Measurements from ENCODE around the gene RRAGC.

RRAGC gene

DNA sequence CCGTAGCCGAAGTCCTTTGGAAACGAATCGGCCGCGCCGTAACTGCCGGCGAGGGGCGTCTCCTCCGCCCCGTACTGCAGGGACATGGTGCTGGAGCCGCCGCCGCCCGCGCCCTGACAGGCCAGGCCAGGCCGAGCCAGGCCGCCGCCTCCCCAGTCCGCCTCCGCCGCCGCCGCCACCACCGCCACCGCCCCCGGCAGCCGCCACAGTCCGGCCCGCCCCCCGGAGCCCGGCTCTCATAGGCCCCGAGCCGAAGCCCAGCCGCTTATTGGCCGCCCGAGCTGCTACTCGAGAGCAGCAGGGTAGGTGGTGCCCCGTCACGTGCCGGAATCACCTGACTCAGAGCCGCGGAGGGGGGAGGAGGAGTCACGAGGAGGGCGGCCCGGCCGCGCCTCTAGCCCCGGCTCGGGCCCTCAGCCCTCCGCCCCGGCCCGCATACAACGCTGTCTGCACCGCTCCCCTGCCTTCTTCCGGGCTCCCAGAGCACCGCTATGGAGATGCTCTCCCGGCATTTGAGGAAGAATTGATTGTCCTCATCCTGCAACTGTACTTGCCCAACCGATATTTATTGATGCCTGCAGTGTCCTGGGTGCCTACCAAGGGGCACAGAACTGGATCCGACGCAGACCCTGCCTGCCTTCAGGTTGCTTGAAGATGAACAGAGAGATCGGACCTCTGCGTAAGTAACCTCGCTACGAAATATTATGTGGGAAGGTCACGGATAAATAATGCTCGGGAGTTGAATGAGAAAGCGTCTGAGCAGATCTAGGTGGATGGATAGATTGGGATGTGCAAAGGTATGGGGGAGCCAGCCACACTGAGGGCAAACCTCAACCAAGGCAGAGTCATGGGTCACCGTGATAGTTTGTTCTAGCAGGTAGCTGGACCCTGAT is at the start of gene RRAGC:
Gene RRAGC, minus strand, starts transcription at position 212 of the 893 bp plus-strand sequence. Its CDS starts 126 bp downstream, at position 86.
- peak; percentile 98 for DNase-seq (ENCODE audit: low read depth)

DNA sequence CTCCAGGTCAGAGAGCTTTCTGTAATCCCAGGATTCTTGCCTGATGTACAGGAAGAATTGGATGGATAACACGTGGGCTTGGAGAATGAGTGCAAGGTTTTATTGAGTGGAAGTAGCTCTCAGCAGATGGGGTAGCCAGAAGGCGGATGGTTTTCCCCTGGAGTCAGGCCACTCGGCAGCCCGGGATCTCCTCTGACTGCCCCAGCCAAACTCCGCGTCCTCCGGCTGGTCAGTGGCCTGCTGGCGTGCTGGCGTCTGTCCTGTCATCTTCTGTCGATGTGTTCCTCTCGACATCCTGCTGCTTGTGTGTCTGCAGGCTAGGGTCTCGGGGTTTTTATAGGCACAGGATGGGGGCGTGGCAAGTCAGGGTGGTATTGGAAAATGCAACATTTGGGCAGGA is 49.2 kb upstream of the RRAGC start:
- no peak for DNase-seq (ENCODE audit: low read depth)

DNA sequence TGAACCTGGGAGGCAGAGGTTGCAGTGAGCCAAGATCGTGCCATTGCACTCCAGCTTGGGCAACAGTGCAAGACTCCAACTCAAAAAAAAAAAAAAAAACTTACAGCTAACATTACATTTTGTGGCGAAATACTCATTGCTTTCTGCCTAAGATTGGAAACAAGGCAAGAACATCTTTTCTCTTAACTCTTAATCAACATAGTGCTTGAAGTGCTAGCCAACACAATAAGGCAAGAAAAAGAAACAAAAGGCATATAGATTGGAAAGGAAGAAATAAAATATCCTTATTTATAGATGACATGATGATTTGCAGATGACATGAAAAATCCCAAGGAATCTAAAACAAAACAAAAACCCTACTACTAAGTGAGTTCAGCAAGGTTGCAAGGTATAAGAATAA is 46.4 kb upstream of the RRAGC start:
- no peak for DNase-seq (ENCODE audit: low read depth)

GRCh38 chr1:38899560-38899959 is 40.0 kb upstream of the RRAGC start:
- DNase-seq (ENCODE audit: low read depth): no peak

DNA sequence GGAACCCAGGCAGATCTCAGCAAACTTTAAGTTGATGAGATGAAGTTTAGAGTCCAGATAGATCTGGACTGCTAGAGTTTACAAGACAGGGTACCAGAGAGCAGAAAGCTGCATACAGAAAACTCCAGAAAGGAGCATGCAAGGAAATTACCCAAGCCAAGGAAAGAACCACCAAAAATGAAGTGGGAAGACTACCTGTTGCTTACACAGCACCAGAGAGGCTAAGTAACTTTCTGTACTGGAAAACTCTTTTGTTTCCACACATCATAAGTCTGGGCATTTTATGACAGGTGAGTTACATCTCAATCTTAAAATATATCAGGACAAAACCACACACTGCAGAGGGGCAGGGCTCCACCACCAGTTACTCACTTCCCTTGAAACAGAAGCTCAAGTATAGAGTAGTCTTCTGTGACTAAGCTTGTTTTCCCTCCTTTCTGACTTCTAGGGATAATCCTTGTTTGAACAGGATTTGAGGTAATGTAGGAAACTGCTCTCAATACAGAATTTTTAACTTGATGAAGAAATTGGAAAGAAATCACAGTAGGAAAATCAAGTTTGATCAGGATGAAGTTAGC is 39.2 kb upstream of the RRAGC start:
- peak; percentile 15 for DNase-seq (ENCODE audit: low read depth)

DNA sequence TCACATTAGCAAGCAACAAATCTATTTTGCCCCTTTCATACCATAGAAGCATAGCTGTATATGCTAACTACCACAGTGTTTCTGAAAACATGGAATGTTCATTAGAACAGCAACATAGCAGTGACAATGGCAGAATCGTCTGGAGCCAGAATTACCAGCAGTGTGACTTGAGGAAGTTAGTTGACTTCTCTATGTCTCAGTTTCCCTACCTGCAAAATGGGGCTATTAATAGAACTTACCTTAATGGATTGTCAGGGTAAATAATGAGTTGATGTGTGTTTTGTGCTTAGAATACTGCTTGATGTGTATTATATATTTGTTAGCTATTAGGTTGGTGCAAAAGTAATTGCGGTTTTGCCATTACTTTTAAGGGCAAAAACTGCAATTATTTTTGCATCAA is 36.6 kb upstream of the RRAGC start:
- DNase-seq (ENCODE audit: low read depth): no peak

DNA sequence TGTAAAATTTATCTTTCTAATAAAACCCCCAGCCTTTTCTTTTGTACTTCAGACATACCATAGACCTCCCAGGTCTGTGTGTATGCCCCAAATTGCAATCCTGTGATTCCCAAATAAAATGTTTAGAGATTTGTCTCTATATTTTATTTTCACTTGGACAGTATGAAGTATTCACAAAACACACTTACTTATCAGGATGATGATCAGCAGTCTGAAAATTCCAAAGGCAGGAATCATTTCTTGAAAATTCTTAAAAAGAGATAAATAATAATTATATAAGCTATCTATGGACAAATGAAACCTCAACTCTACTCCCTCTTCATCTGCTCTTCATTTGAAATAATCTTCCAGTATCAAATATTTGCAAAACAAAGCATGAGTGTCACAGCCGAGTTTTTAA is 33.4 kb upstream of the RRAGC start:
- DNase-seq (ENCODE audit: low read depth): no peak

DNA sequence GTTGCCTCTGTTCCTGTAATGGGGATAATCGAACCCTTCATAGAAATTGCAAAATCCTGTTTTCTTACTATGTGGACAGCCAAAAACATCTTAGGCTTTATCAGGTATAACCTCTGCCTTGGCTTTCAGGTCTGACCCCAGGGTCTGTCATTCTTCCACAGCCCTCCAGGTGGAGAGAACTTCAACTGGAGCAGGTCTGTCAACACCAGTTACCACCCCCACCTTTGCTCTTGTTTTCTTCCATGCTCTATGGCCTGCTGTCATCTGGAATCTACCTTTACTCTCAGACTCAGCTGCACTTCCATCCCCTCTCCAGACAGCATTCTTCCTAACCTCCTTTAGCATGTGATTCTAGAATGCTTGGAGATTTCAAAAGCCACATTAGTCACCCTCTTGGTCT is 32.2 kb upstream of the RRAGC start:
- DNase-seq (ENCODE audit: low read depth): peak; percentile 5

DNA sequence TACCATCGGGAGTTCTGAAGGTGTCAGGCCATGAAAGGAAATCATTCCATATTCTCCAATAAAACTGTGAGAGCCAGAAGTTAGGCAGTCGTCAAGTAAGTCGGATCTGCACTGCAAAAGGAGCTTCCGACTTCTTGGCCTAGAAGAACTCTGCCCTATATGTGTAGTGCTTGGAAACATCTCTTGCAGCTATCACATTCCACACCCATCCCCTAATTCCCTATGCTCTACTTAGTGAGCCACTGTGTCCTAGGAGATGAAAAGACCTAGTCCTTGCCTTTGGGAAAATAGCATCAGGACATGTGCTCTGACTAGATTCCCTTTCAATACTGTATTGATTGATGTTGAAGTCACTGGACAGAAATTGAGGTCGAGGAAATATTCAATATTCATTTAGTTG is 30.0 kb upstream of the RRAGC start:
- no peak for DNase-seq (ENCODE audit: low read depth)

DNA sequence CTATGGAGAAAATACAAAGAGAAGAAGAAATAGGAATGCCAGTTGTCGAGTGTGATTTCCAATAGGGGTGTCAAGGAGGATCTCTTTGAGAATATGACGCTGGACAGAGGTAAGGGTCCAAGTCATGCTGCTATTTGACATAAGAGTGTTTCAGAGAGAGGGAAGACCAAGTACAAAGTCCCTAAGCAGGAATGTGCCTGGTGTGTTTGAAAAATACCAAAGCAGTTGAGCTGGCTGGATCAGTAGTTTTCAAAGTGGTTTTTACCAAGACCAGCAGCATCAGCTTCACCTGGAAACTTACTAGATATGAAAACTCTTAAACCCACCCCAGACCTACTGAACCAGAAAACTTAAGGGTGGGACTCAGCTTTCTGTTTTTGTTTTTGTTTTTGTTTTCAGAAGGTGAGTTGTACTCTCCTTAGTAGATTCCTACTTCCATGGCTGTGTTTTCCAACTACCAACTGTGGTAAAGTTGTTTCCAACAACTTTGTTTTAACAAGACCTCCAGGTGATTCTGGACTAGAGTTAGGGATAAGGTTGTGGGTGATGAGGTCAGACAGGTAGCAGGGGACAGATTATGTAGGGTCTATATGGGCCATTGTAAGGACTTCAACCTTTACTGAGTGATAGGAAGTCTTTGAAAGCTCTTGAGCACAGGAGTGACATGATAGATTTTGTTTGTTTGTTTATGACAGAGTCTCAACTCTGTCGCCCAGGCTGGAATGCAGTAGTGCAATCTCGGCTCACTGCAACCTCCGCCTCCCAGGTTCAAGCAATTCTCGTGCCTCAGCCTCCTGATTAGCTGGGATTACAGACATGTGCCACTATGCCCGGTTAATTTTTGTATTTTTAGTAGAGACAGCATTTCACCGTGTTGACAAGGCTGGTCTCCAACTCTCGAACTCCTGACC is 29.1 kb upstream of the RRAGC start:
- no peak for DNase-seq (ENCODE audit: low read depth)

- no peak for DNase-seq (ENCODE audit: low read depth)
Observed at GRCh38 chr1:38885092-38885491, 25.5 kb upstream of the RRAGC start.

DNA sequence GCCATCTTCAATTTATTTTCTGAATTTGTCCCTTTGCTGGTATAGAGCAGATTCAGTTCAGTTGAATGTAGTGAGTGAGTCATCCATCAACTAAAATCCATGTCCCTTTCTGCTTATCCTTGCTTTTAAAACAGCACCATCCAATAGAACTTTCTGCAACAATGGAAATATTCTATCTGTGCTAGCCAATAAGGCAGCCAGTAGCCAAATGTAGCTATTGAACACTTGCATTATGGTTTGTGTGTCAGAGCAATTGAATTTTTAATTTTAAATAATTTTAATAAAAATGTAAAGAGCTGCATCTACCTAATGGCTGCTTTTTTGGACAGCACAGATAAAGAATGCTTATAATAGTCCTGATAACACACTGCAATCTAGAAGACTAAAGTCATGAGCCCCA is 21.9 kb upstream of the RRAGC start, which contains the start of gene GJA9:
Gene GJA9, minus strand, starts transcription at position 101 of the 400 bp plus-strand sequence. CDS start 5,489 bp downstream, outside the sequence.
- peak; percentile 14 for DNase-seq (ENCODE audit: low read depth)

DNA sequence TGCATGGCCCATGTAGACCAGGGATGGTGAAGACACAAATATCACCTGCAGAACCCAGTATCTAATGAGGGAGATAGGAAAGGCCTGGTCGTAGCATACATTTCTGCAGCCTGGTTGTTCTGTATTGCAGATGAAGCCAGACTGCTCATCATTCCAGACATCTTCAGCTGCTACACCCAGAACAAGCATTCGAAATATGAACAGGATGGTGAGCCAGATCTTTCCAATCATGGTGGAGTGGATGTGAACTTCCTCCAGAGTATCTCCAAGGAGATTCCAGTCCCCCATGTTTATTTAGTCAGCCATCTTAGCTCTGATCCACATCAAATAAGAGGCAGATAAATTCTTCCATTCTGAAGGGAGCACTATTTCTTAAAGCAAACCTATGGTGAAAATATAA is 16.2 kb upstream of the RRAGC start:
- no peak for DNase-seq (ENCODE audit: low read depth)

DNA sequence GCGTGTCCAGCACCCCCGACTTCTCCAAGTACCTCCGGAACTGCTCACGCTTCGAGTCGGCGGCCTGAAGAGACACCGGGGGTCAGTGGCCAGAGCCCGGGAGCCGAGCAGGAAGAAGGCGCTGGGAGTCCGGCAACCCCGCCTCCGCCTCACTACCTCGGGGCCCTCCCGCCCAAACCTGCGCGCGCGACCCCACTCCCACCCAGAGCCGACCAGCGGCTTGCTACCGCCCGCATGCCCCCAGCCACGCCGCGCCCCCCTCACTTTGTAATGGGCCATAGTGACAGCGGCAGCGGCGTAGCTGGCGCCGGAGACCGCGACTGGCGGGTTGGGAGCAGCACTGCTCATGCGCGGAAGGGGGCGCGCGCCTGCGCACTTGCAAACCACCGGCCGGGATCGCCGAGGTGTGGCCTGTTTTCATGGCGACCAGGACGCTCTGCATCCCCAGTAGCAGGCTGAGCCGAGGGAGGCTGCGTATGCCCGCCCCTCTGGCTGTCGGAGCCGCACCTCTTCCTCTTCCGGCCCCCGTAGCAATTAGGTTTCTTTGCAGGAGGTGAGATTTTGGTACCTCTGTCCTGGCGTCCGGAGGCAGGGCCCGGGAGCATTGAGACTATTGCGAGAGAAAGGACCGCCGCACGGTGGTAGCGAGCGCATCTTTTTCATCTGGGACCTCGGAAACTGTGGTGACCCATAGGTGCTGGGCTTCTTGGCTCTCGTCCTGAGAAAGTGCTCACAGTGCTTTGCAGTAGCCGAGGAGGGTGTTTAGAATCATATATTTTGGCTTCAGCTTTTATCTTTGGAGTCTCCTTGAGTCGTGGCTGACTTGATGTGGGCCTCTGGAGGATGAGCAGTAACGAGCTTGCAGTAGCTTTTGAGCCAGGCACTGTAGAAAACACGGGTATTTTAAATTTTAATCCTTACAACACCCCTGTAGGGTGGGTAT is 13.7 kb upstream of the RRAGC start, which contains the start of gene MYCBP:
Gene MYCBP, minus strand, starts transcription at position 322 of the 943 bp plus-strand sequence. Its CDS starts 43 bp downstream, at position 279.
- DNase-seq (ENCODE audit: low read depth): peak; percentile 95

- DNase-seq (ENCODE audit: low read depth): peak; percentile 49
Observed at GRCh38 chr1:38872401-38873026, 12.9 kb upstream of the RRAGC start.

DNA sequence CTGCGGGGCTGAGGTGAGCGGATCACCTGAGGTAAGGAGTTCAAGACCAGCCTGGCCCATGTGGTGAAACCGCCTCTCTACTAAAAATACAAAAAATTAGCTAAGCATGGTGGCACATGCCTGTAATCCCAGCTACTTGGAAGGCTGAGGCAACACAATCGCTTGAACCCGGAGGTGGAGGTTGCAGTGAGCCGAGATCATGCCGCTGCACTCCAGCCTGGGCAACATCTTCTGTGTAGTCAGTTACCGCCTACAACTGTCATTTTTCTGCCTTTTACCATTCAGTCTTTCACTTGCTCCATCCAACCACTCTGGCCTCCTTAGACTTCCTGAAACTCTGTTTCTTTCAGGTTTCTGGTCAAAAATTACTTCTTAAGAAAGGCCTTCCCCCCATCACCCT is 11.4 kb upstream of the RRAGC start:
- DNase-seq (ENCODE audit: low read depth): no peak

DNA sequence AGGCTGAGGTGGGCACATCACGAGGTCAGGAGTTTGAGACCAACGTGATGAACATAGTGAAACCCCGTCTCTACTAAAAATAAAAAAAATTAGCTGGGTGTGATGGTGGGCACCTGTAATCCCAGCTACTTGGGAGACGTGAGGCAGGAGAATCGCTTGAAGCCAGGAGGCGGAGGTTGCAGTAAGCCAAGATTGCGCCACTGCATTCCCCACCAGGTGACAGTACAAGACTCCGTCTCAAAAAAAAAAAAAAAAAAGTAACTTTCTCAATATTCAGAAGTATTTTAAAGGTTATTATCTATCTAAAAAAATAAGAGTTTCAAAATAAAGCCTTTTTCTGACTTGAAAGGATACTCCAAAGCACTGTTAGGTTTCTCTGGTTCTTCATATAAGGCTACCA is 7.6 kb upstream of the RRAGC start:
- DNase-seq (ENCODE audit: low read depth): no peak

- DNase-seq (ENCODE audit: low read depth): no peak
Observed at GRCh38 chr1:38865112-38865715, 5.6 kb upstream of the RRAGC start.

DNA sequence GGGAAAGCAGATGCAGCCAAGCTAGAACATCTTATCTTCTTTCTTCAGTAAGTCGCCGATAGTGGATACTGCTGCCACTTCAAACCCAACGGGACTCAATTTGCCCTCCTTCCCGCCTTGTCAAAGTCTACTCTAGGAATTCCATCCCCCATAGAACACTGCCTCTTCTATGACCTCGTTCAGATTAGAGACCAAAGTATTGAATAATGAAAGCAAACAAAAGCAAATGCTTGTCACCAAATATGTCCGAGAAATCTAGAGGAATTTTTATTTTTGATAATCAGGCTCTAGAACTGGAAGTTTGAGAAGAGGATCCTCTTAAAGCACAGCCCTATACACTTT is 853 bp upstream of the RRAGC start:
- peak; percentile 20 for DNase-seq (ENCODE audit: low read depth)

DNA sequence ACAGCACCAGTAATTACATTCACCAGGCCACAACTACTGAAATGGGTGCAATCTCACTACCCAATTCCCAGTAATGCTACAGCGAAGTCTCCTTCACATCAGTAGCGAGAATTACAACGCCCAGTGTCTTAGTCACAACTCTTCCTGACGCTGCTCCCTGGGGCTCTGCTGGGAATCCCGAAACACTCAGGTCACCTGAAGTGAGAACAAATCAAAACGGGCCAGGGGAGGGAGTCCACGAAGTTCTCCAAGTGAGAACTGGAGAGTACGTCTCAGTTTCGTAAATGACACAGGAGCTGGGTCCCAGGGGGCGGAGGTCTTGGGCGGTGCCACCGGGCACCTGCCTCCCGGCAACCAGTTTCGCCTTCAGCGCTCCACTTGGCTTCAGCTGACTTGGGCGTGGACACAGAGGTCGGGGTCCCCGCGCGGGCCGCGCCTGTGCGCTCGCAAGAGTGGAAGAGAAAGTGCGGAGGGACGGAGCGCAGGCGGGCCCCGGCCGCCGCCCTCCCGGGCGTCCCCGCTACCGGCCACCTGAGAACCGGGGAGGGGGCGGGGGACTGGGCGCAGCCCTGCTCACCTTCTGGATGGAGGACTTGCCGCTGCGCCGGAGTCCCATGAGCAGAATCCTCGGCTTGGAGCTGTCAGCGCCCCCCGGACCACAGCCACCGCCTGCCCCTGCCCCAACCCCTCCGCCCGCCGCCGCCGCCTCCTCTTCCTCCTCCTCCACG is 575 bp downstream of the RRAGC start:
- DNase-seq (ENCODE audit: low read depth): peak; percentile 80
